Measurements from ENCODE around the gene TRIM32. TPM values are rescaled to one million over a fixed set of nuclear protein-coding genes. Genes with fewer than 3 reads are reported as not detected.

Gene TRIM32
- polyA plus RNA-seq (2011; rRNA removed) (31.5 and 35.1 TPM in 2 replicates), polyA minus RNA-seq (2011; rRNA and poly(A)+ RNA removed) (69.9 and 74.7 TPM in 2 replicates)

DNA sequence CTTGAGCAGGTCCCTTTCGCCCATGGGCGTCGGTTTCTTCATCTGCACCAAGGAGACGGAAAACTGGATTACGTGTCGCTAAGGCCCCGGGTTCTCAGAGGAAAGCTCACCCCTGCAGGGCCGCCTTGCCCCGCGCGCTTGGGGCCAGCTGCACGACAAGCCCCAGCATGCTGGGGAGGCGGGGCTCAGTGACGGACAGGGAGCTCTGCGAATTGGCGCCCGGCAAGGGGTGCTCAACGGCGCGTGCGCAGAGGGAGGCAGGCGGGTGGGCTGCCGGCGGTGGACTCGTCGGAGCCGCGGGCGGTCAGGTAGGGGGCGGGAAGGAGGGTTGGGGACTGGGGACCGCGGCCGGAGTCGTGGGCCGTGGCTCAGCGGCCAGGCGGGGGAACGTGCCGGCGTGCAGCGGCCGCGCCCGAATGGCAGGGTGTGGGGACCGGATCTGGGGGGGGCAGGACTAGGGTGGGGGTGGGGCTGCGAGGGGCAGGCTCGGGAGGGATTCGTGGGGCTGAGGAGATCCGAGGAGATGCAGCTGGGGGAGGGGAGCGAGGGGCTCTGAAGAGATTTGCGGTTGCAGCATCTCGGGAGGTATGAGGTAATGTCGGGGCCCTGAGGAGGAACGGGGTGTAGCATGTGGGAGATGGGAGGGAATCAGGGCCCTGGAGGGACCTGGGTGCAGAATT, at the start of gene TRIM32:
TRIM32 (plus strand) TSS at position 232 of the 680 bp plus-strand sequence. CDS start 10,438 bp downstream, outside the sequence.
- peak; percentile 31 for DNase-seq (ENCODE audit: low read depth)
- Histone ChIP-seq H3K27me3 (ENCODE audit: control insufficient read depth, insufficient read depth, low read length) (no peaks in the 10 kb centered on the region), H3K36me3 (ENCODE audit: control insufficient read depth, insufficient read depth, low read length) (no peaks in the 10 kb centered on the region), H3K4me3 (ENCODE audit: low read depth, low read length) (peak within 1 kb of the TSS; percentile 88)
- TF ChIP-seq CTCF (IDR thresholded peaks at IDR 0.05; ENCODE audit: insufficient read depth, low read depth, low read length), result no peak
- ChIA-PET CTCF (interaction anchor here (1.4 kb wide), 1 partner anchor 22 kb away, joined by 3 read pairs; no protein-coding TSS in a partner anchor), POLR2A (interaction anchor here (0.6 kb wide), 1 partner anchor 41 kb away, joined by 3 read pairs; no protein-coding TSS in a partner anchor)

GRCh38 chr9:116639251-116639741, 47.8 kb upstream of the TRIM32 start:
- no peak for TF ChIP-seq CTCF (IDR thresholded peaks at IDR 0.05; ENCODE audit: insufficient read depth, low read depth, low read length)
- no peak overlapping the region for H3K4me3 ChIP-seq (ENCODE audit: low read depth, low read length)
- H3K36me3 ChIP-seq (ENCODE audit: control insufficient read depth, insufficient read depth, low read length), result no peaks in the 10 kb centered on the region
- ChIA-PET POLR2A (interaction anchor here (0.5 kb wide), 1 partner anchor 487 kb away, joined by 3 read pairs; no protein-coding TSS in a partner anchor), CTCF (interaction anchor here (1.0 to 1.3 kb wide), 2 partner anchors 142 to 1048 kb away, joined by 3 to 4 read pairs; no protein-coding TSS in a partner anchor)
- DNase-seq (ENCODE audit: low read depth), result peak; percentile 71
- H3K27me3 ChIP-seq (ENCODE audit: control insufficient read depth, insufficient read depth, low read length), result no peaks in the 10 kb centered on the region

DNA sequence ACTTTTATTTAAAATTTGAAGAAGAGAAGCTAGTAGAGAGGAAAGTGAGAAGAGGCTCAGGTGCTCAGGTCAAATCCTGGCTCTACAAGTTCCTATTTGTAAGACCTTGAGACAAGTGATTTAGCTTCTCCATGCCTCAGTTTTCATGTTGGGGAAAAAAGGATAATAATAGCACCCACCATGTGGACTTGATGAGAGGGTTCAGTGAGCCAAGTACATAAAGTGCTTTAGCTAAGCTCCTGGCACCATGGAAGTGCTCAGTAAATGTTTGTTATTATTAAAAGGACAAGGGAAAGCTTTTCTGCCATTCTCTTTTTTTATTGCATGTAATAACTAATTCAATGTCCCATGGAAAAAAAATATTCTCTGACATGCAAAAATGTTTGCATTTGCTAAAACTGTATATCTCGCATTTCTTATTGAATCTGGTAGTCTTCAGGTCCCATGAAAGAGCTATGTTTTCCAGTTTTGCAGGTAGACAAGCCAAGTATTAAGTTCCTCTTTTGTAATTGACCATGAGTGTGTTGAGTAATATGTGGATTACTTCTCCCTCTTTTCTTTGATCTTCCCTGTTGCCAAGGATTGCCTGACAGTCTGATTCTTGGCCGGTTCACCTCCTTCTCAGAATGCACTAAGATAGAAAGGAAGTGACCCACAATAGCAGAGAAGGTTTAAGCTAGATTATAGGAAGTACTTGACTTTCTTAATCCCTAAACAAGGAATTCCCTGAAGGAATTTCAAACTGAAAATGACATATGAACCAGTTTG, 45.6 kb upstream of the TRIM32 start:
- Histone ChIP-seq H3K36me3 (ENCODE audit: control insufficient read depth, insufficient read depth, low read length) (no peaks in the 10 kb centered on the region), H3K27me3 (ENCODE audit: control insufficient read depth, insufficient read depth, low read length) (no peaks in the 10 kb centered on the region), H3K4me3 (ENCODE audit: low read depth, low read length) (no peak overlapping the region)
- DNase-seq (ENCODE audit: low read depth), result no peak
- ChIA-PET CTCF (interaction anchor here (1.6 to 2.5 kb wide), 2 partner anchors 1048 to 1050 kb away, joined by 5 to 6 read pairs; no protein-coding TSS in a partner anchor), POLR2A (interaction anchor here (0.7 kb wide), 1 partner anchor 35 kb away, joined by 17 read pairs; no protein-coding TSS in a partner anchor)
- TF ChIP-seq CTCF (IDR thresholded peaks at IDR 0.05; ENCODE audit: insufficient read depth, low read depth, low read length), result no peak

DNA sequence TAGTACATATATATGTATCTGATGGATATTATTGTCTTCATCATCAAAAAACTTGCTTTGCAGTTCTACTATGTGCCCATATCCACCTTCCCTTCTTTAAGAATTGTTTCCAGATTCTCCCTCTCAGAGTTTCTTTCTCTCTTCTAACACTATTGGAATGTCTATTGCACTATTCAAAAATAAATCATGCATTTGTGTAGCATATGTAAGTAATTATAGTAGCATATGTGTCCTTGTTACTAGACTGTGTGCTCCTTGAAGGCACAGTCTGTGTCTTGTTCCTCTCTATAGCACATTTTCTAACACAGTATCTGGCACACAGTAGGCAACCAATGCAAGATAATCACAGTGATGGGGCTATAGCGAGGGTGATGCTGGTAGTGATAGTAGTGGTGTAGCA, 43.4 kb upstream of the TRIM32 start:
- no peak for TF ChIP-seq CTCF (IDR thresholded peaks at IDR 0.05; ENCODE audit: insufficient read depth, low read depth, low read length)
- Histone ChIP-seq H3K27me3 (ENCODE audit: control insufficient read depth, insufficient read depth, low read length) (no peaks in the 10 kb centered on the region), H3K36me3 (ENCODE audit: control insufficient read depth, insufficient read depth, low read length) (no peaks in the 10 kb centered on the region), H3K4me3 (ENCODE audit: low read depth, low read length) (no peak overlapping the region)
- DNase-seq (ENCODE audit: low read depth), result peak; percentile 35
- ChIA-PET CTCF (interaction anchor here (0.7 to 2.9 kb wide), 7 partner anchors 11 to 1052 kb away, joined by 3 to 10 read pairs (median 4); no protein-coding TSS in a partner anchor), POLR2A (no interaction called here)
